ENCODE measurements around the gene PDCD10.

Gene PDCD10

DNA sequence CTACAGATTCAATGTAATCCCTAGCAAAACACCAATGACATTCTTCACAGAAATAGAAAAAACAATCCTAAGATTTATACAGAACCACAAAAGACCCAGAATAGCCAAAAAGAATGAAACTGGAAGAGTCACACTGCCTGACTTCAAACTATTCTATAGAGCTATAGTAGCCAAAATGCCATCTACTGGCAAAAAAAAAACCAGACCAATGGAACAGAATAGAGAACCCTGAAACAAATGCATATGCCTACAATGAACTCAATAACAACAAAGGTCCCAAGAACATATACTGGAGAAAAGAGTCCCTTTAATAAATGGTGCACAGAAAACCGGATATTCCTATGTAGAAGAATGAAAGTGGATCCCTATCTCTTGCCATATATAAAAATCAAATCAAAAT is 19.8 kb downstream of the PDCD10 start:
- H4K8ac ChIP-seq (ENCODE audit: low read depth, low read length): no peak overlapping the region
- no peak overlapping the region for H3K18ac ChIP-seq (ENCODE audit: low read length)
- H2AFZ ChIP-seq (ENCODE audit: low read length): no peak overlapping the region
- H2AK5ac ChIP-seq (ENCODE audit: low read depth, low read length): no peak overlapping the region
- H3K4me2 ChIP-seq (ENCODE audit: insufficient read depth, low read length, poor library complexity, severe bottlenecking): no peak overlapping the region
- H3K4me1 ChIP-seq (ENCODE audit: control insufficient read depth in 2 of 2, insufficient read depth in 1 of 2, low read depth in 1 of 2, low read length in 2 of 2): no peaks in the 10 kb centered on the region
- H3K4me3 ChIP-seq (ENCODE audit: low read length in 2 of 2): no peak overlapping the region
- H3K14ac ChIP-seq (ENCODE audit: low read length): no peak overlapping the region
- H2BK120ac ChIP-seq (ENCODE audit: low read depth, low read length): no peak overlapping the region
- DNase-seq (ENCODE audit: low spot score): no peak
- H3K23ac ChIP-seq (ENCODE audit: low read depth, low read length, poor library complexity): no peak overlapping the region
- H3K9me3 ChIP-seq (replicated peaks in 1 of 2; ENCODE audit: control insufficient read depth in 2 of 2, insufficient read depth in 1 of 2, low read depth in 1 of 2, low read length in 2 of 2): peaks cover 0 to 30% of the 10 kb centered on the region in 2 donors
- no peaks in the 10 kb centered on the region for H3K79me1 ChIP-seq (ENCODE audit: low read depth, low read length)
- H3K36me3 ChIP-seq (replicated peaks in 1 of 2; ENCODE audit: control insufficient read depth in 2 of 2, insufficient read depth in 2 of 2, low read length in 2 of 2): peaks cover 5 to 77% of the 10 kb centered on the region in 2 donors
- WGBS, 2 donors (ENCODE audit: extremely low coverage in 2 of 2, insufficient read length in 2 of 2, insufficient replicate concordance in 1 of 2): no CpG with 5 or more reads among the region's 1 CpG
- no peak overlapping the region for H4K91ac ChIP-seq (ENCODE audit: low read depth, low read length, poor library complexity)
- no peak overlapping the region for H2BK15ac ChIP-seq (ENCODE audit: low read length)
- no peak overlapping the region for H2BK12ac ChIP-seq (ENCODE audit: low read length)
- no peak overlapping the region for H3K9ac ChIP-seq (ENCODE audit: low read depth, low read length, poor library complexity)
- no peaks in the 10 kb centered on the region for H3K27me3 ChIP-seq (ENCODE audit: control insufficient read depth in 3 of 3, insufficient read depth in 3 of 3, low read depth in 1 of 3, low read length in 3 of 3)
- no peak overlapping the region for H3K27ac ChIP-seq (replicated peaks; ENCODE audit: low read length)
- no peak overlapping the region for H3K4ac ChIP-seq (ENCODE audit: low read length)
- no peak overlapping the region for H2BK5ac ChIP-seq (ENCODE audit: low read length)

DNA sequence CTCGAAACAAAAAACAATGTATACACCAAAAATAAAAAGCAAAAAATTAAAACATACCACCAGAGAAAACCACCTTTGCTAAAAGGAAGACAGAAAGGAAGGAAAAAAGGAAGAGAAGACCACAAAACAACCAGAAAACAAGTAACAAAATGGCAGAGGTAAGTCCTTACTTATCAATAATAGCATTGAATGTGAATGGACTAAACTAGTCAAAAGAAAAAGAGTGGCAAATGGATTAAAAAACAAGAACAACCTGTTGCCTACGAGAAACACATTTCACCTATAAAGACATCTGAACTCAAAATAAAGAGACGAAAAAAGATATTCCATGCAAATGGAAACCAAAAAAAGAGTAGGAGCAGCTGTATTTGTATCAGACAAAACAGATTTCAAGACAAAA is 22.2 kb downstream of the PDCD10 start:
- Histone ChIP-seq H3K4me1 (ENCODE audit: control insufficient read depth in 2 of 2, insufficient read depth in 1 of 2, low read depth in 1 of 2, low read length in 2 of 2) (no peaks in the 10 kb centered on the region), H3K27me3 (ENCODE audit: control insufficient read depth in 3 of 3, insufficient read depth in 3 of 3, low read depth in 1 of 3, low read length in 3 of 3) (no peaks in the 10 kb centered on the region), H2BK15ac (ENCODE audit: low read length) (no peak overlapping the region), H3K23ac (ENCODE audit: low read depth, low read length, poor library complexity) (no peak overlapping the region), H4K8ac (ENCODE audit: low read depth, low read length) (no peak overlapping the region), H2AFZ (ENCODE audit: low read length) (no peak overlapping the region), H3K9me3 (replicated peaks in 1 of 2; ENCODE audit: control insufficient read depth in 2 of 2, insufficient read depth in 1 of 2, low read depth in 1 of 2, low read length in 2 of 2) (peaks cover 0 to 30% of the 10 kb centered on the region in 2 donors), H3K79me1 (ENCODE audit: low read depth, low read length) (no peaks in the 10 kb centered on the region), H2BK12ac (ENCODE audit: low read length) (no peak overlapping the region), H2AK5ac (ENCODE audit: low read depth, low read length) (no peak overlapping the region), H3K4ac (ENCODE audit: low read length) (no peak overlapping the region), H3K36me3 (replicated peaks in 1 of 2; ENCODE audit: control insufficient read depth in 2 of 2, insufficient read depth in 2 of 2, low read length in 2 of 2) (peaks cover 8 to 77% of the 10 kb centered on the region in 2 donors), H2BK120ac (ENCODE audit: low read depth, low read length) (no peak overlapping the region), H3K18ac (ENCODE audit: low read length) (no peak overlapping the region), H3K4me3 (ENCODE audit: low read length in 2 of 2) (no peak overlapping the region), H4K91ac (ENCODE audit: low read depth, low read length, poor library complexity) (no peak overlapping the region), H3K9ac (ENCODE audit: low read depth, low read length, poor library complexity) (no peak overlapping the region), H3K14ac (ENCODE audit: low read length) (no peak overlapping the region), H2BK5ac (ENCODE audit: low read length) (no peak overlapping the region), H3K4me2 (ENCODE audit: insufficient read depth, low read length, poor library complexity, severe bottlenecking) (no peak overlapping the region), H3K27ac (replicated peaks; ENCODE audit: low read length) (no peak overlapping the region)
- DNase-seq (ENCODE audit: low spot score): no peak
- WGBS, 2 donors (ENCODE audit: extremely low coverage in 2 of 2, insufficient read length in 2 of 2, insufficient replicate concordance in 1 of 2): no CpG with 5 or more reads among the region's 3 CpGs

DNA sequence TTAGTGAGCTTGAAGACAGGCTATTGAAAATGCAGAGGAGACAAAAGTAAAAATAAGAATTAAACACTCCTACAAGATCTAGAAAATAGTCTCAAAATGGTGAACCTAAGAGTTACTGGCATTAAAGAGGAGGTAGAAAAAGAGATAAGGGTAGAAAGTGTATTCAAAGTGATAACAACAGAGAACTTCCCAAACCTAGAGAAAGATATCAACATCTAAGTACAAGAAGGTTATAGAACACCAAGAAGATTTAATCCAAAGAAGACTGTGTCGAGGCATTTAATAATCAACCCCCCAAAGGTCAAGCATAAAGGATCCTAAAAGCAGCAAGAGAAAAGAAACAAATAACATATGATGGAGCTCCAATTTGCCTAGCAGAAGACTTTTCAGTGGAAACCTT is 23.3 kb downstream of the PDCD10 start:
- no peaks in the 10 kb centered on the region for H3K4me1 ChIP-seq (ENCODE audit: control insufficient read depth in 2 of 2, insufficient read depth in 1 of 2, low read depth in 1 of 2, low read length in 2 of 2)
- H3K14ac ChIP-seq (ENCODE audit: low read length): no peak overlapping the region
- WGBS, 2 donors (ENCODE audit: extremely low coverage in 2 of 2, insufficient read length in 2 of 2, insufficient replicate concordance in 1 of 2): no CpG with 5 or more reads among the region's 1 CpG
- no peak overlapping the region for H3K9ac ChIP-seq (ENCODE audit: low read depth, low read length, poor library complexity)
- H3K27ac ChIP-seq (replicated peaks; ENCODE audit: low read length): no peak overlapping the region
- H3K4me2 ChIP-seq (ENCODE audit: insufficient read depth, low read length, poor library complexity, severe bottlenecking): no peak overlapping the region
- DNase-seq (ENCODE audit: low spot score): no peak
- H3K27me3 ChIP-seq (ENCODE audit: control insufficient read depth in 3 of 3, insufficient read depth in 3 of 3, low read depth in 1 of 3, low read length in 3 of 3): no peaks in the 10 kb centered on the region
- no peak overlapping the region for H3K4ac ChIP-seq (ENCODE audit: low read length)
- no peaks in the 10 kb centered on the region for H3K79me1 ChIP-seq (ENCODE audit: low read depth, low read length)
- no peak overlapping the region for H2BK5ac ChIP-seq (ENCODE audit: low read length)
- H3K4me3 ChIP-seq (ENCODE audit: low read length in 2 of 2): no peak overlapping the region
- H2AK5ac ChIP-seq (ENCODE audit: low read depth, low read length): no peak overlapping the region
- H2AFZ ChIP-seq (ENCODE audit: low read length): no peak overlapping the region
- no peak overlapping the region for H4K91ac ChIP-seq (ENCODE audit: low read depth, low read length, poor library complexity)
- no peak overlapping the region for H4K8ac ChIP-seq (ENCODE audit: low read depth, low read length)
- H3K18ac ChIP-seq (ENCODE audit: low read length): no peak overlapping the region
- H3K23ac ChIP-seq (ENCODE audit: low read depth, low read length, poor library complexity): no peak overlapping the region
- H3K9me3 ChIP-seq (replicated peaks in 1 of 2; ENCODE audit: control insufficient read depth in 2 of 2, insufficient read depth in 1 of 2, low read depth in 1 of 2, low read length in 2 of 2): peaks cover 0 to 30% of the 10 kb centered on the region in 2 donors
- no peak overlapping the region for H2BK120ac ChIP-seq (ENCODE audit: low read depth, low read length)
- no peak overlapping the region for H2BK12ac ChIP-seq (ENCODE audit: low read length)
- H3K36me3 ChIP-seq (replicated peaks in 1 of 2; ENCODE audit: control insufficient read depth in 2 of 2, insufficient read depth in 2 of 2, low read length in 2 of 2): peaks cover 6 to 75% of the 10 kb centered on the region in 2 donors
- H2BK15ac ChIP-seq (ENCODE audit: low read length): no peak overlapping the region

DNA sequence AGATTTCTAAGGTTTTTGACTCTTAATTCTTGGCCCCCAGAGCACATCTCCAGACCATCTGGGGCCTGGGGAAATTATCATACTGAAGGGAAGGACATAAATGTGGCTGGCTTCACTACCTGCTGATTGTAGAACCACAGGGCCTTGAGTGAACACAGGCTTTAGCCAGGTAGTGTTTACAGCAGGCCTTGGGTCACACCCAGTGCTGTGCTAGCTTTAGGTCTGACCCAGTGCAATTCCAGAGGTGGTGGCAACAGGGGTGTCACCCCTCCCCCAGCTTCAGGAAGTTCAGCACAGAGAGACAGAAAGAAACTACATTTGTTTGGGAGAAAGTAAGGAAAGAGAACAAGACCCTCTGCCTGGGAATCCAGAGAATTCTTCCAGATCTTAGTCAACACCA is 24.1 kb downstream of the PDCD10 start:
- H2BK5ac ChIP-seq (ENCODE audit: low read length): no peak overlapping the region
- no peak overlapping the region for H2AK5ac ChIP-seq (ENCODE audit: low read depth, low read length)
- H3K4me1 ChIP-seq (ENCODE audit: control insufficient read depth in 2 of 2, insufficient read depth in 1 of 2, low read depth in 1 of 2, low read length in 2 of 2): no peaks in the 10 kb centered on the region
- no peak overlapping the region for H3K4me3 ChIP-seq (ENCODE audit: low read length in 2 of 2)
- H2BK12ac ChIP-seq (ENCODE audit: low read length): no peak overlapping the region
- no peak overlapping the region for H3K23ac ChIP-seq (ENCODE audit: low read depth, low read length, poor library complexity)
- H3K27ac ChIP-seq (replicated peaks; ENCODE audit: low read length): no peak overlapping the region
- H3K18ac ChIP-seq (ENCODE audit: low read length): no peak overlapping the region
- H3K79me1 ChIP-seq (ENCODE audit: low read depth, low read length): no peaks in the 10 kb centered on the region
- H3K36me3 ChIP-seq (replicated peaks in 1 of 2; ENCODE audit: control insufficient read depth in 2 of 2, insufficient read depth in 2 of 2, low read length in 2 of 2): peaks cover 6 to 74% of the 10 kb centered on the region in 2 donors
- no peak overlapping the region for H3K4ac ChIP-seq (ENCODE audit: low read length)
- peaks cover 0 to 30% of the 10 kb centered on the region in 2 donors for H3K9me3 ChIP-seq (replicated peaks in 1 of 2; ENCODE audit: control insufficient read depth in 2 of 2, insufficient read depth in 1 of 2, low read depth in 1 of 2, low read length in 2 of 2)
- H4K91ac ChIP-seq (ENCODE audit: low read depth, low read length, poor library complexity): no peak overlapping the region
- H2AFZ ChIP-seq (ENCODE audit: low read length): no peak overlapping the region
- H2BK120ac ChIP-seq (ENCODE audit: low read depth, low read length): no peak overlapping the region
- no peak overlapping the region for H2BK15ac ChIP-seq (ENCODE audit: low read length)
- H3K9ac ChIP-seq (ENCODE audit: low read depth, low read length, poor library complexity): no peak overlapping the region
- H4K8ac ChIP-seq (ENCODE audit: low read depth, low read length): no peak overlapping the region
- no peak overlapping the region for H3K14ac ChIP-seq (ENCODE audit: low read length)
- DNase-seq (ENCODE audit: low spot score): no peak
- no peak overlapping the region for H3K4me2 ChIP-seq (ENCODE audit: insufficient read depth, low read length, poor library complexity, severe bottlenecking)
- no peaks in the 10 kb centered on the region for H3K27me3 ChIP-seq (ENCODE audit: control insufficient read depth in 3 of 3, insufficient read depth in 3 of 3, low read depth in 1 of 3, low read length in 3 of 3)
